Endodermal cell (in vitro differentiated cells): ENCODE measurements around the gene MAFG. TPM values are rescaled to one million over a fixed set of nuclear protein-coding genes. Genes with fewer than 3 reads are reported as not detected.
A peak's percentile ranks its signal among the peaks of the same experiment; 100 is the strongest.

Source experiments
- DNase-seq: peaks from one replicate; pipeline ENCODE4 v3.0.0-alpha.2; 2017
- H3K27ac ChIP-seq: 2 replicates; pipeline ENCODE4 v1.5.1; 2013; ENCODE audit warnings: mild to moderate bottlenecking, low read depth, low read length, moderate library complexity
- H3K27me3 ChIP-seq: 2 replicates; pipeline ENCODE4 v1.6.1; 2013; ENCODE audit warnings: mild to moderate bottlenecking, low read length, moderate library complexity; ENCODE audit not compliant: insufficient read depth, control insufficient read depth, poor library complexity, severe bottlenecking
- H3K36me3 ChIP-seq: 2 replicates; pipeline ENCODE4 v1.7.0; 2013; ENCODE audit warnings: mild to moderate bottlenecking, low read length, moderate library complexity; ENCODE audit not compliant: control insufficient read depth, insufficient read depth
- H3K4me1 ChIP-seq: one replicate; pipeline ENCODE4 v1.7.0; 2013; ENCODE audit warnings: low read length; ENCODE audit not compliant: control insufficient read depth, insufficient read depth
- H3K4me3 ChIP-seq: 2 replicates; pipeline ENCODE4 v1.5.1; 2013; ENCODE audit warnings: mild to moderate bottlenecking, low read length, moderate library complexity
- H3K9ac ChIP-seq: 2 replicates; pipeline ENCODE4 v1.6.1; 2013; ENCODE audit warnings: mild to moderate bottlenecking, low read length, moderate library complexity; ENCODE audit not compliant: poor library complexity, severe bottlenecking; ENCODE audit errors: extremely low read depth
- H3K9me3 ChIP-seq: 2 replicates; pipeline ENCODE4 v1.6.1; 2013; ENCODE audit warnings: mild to moderate bottlenecking, low read length, moderate library complexity; ENCODE audit not compliant: control insufficient read depth
- H3K27ac Mint-ChIP-seq: 2 replicates; pipeline ENCODE4 v1.8.0; 2020; ENCODE audit warnings: mixed read lengths
- H3K27me3 Mint-ChIP-seq: 2 replicates; pipeline ENCODE4 v1.8.0; 2021; ENCODE audit warnings: mild to moderate bottlenecking, mixed read lengths; ENCODE audit not compliant: insufficient read depth
- H3K36me3 Mint-ChIP-seq: 2 replicates; pipeline ENCODE4 v1.8.0; 2020; ENCODE audit warnings: low read depth, mixed read lengths
- H3K4me1 Mint-ChIP-seq: 2 replicates; pipeline ENCODE4 v1.8.0; 2020; ENCODE audit warnings: mixed read lengths
- H3K4me3 Mint-ChIP-seq: 2 replicates; pipeline ENCODE4 v1.8.0; 2020; ENCODE audit warnings: mild to moderate bottlenecking, moderate library complexity, mixed read lengths
- H3K9me3 Mint-ChIP-seq: 2 replicates; pipeline ENCODE4 v1.8.0; 2020; ENCODE audit warnings: mild to moderate bottlenecking, mixed read lengths
- WGBS, 2 experiments: methylation state at CpG; one replicate each; pipeline versions ENCODE4 v1.1.5 to v1.1.7; 2013; ENCODE audit warnings: missing lambda C conversion rate in 2 of 2, mixed read lengths in 1 of 2; ENCODE audit not compliant: insufficient coverage in 1 of 2, insufficient read length in 1 of 2; 5-methylcytosine and 5-hydroxymethylcytosine counted together
- total RNA-seq, 2 donors: library from RNA; stranded (reverse); fragmentation: NEBNext Ultra II Directional in 1 of 2; extraction: Animal tissue kit (Norgen Biotek cat#: 25700) in 1 of 2; gene quantifications; 2 replicates in 1 of 2; 3 replicates in 1 of 2; pipeline ENCODE4 v1.2.1, GENCODE V29; 2021
- TF ChIP-seq, protein P1 (sequence below): fragments of 200-600 bp; sonication (generic); conservative IDR thresholded peaks from 2 replicates; pipeline ENCODE4 v1.5.0; 2021; ENCODE audit warnings: antibody characterized with exemption, mild to moderate bottlenecking

MAFG gene
- total RNA-seq, 2 donors from 2014 or later, result 39.9 to 54.1 TPM

GRCh38 chr17:81934850-81935708 is 7.5 kb upstream of the MAFG start:
- DNase-seq, result no peak
- H3K27me3 Mint-ChIP-seq, result peaks cover 11% of the 10 kb centered on the region
- H3K4me1 Mint-ChIP-seq, result no peaks in the 10 kb centered on the region
- H3K36me3 Mint-ChIP-seq, result peaks cover 6% of the 10 kb centered on the region
- H3K9me3 Mint-ChIP-seq, result no peaks in the 10 kb centered on the region
- no peak overlapping the region for H3K27ac Mint-ChIP-seq
- H3K9me3 ChIP-seq, result no peaks in the 10 kb centered on the region
- TF ChIP-seq, protein P1, sequence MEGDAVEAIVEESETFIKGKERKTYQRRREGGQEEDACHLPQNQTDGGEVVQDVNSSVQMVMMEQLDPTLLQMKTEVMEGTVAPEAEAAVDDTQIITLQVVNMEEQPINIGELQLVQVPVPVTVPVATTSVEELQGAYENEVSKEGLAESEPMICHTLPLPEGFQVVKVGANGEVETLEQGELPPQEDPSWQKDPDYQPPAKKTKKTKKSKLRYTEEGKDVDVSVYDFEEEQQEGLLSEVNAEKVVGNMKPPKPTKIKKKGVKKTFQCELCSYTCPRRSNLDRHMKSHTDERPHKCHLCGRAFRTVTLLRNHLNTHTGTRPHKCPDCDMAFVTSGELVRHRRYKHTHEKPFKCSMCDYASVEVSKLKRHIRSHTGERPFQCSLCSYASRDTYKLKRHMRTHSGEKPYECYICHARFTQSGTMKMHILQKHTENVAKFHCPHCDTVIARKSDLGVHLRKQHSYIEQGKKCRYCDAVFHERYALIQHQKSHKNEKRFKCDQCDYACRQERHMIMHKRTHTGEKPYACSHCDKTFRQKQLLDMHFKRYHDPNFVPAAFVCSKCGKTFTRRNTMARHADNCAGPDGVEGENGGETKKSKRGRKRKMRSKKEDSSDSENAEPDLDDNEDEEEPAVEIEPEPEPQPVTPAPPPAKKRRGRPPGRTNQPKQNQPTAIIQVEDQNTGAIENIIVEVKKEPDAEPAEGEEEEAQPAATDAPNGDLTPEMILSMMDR, result no peak
- no peak overlapping the region for H3K9ac ChIP-seq
- WGBS, 2 experiments, result 93 to 94% methylated on average over 29 to 38 of the region's 38 CpGs
- no peaks in the 10 kb centered on the region for H3K27me3 ChIP-seq
- no peaks in the 10 kb centered on the region for H3K4me1 ChIP-seq
- H3K36me3 ChIP-seq, result peaks cover 4% of the 10 kb centered on the region
- no peak overlapping the region for H3K27ac ChIP-seq
- peak overlapping the region; percentile 73 for H3K4me3 Mint-ChIP-seq
- H3K4me3 ChIP-seq, result peak overlapping the region; percentile 81

GRCh38 chr17:81934098-81934757 is 6.7 kb upstream of the MAFG start:
- Histone ChIP-seq H3K4me1 (no peaks in the 10 kb centered on the region), H3K9ac (no peak overlapping the region), H3K27me3 (no peaks in the 10 kb centered on the region), H3K27ac (no peak overlapping the region), H3K9me3 (no peaks in the 10 kb centered on the region), H3K36me3 (peaks cover 4% of the 10 kb centered on the region), H3K4me3 (no peak overlapping the region)
- peaks cover 6% of the 10 kb centered on the region for H3K36me3 Mint-ChIP-seq
- DNase-seq, result no peak
- no peaks in the 10 kb centered on the region for H3K9me3 Mint-ChIP-seq
- no peak overlapping the region for H3K4me3 Mint-ChIP-seq
- 92 to 99% methylated on average over 18 to 23 of the region's 23 CpGs for WGBS, 2 experiments
- no peaks in the 10 kb centered on the region for H3K4me1 Mint-ChIP-seq
- peaks cover 14% of the 10 kb centered on the region for H3K27me3 Mint-ChIP-seq
- TF ChIP-seq, protein P1, result no peak
- H3K27ac Mint-ChIP-seq, result no peak overlapping the region

GRCh38 chr17:81933178-81933699 is 5.7 kb upstream of the MAFG start:
- no peak overlapping the region for H3K27ac ChIP-seq
- no peak overlapping the region for H3K4me3 ChIP-seq
- H3K27me3 ChIP-seq, result peaks cover 3% of the 10 kb centered on the region
- no peak overlapping the region for H3K4me3 Mint-ChIP-seq
- peaks cover 6% of the 10 kb centered on the region for H3K36me3 Mint-ChIP-seq
- 94 to 98% methylated on average over 8 to 14 of the region's 14 CpGs for WGBS, 2 experiments
- no peak for DNase-seq
- H3K27me3 Mint-ChIP-seq, result peaks cover 9% of the 10 kb centered on the region
- H3K9me3 ChIP-seq, result no peaks in the 10 kb centered on the region
- peaks cover 7% of the 10 kb centered on the region for H3K4me1 ChIP-seq
- no peaks in the 10 kb centered on the region for H3K4me1 Mint-ChIP-seq
- TF ChIP-seq, protein P1, result no peak
- peaks cover 4% of the 10 kb centered on the region for H3K36me3 ChIP-seq
- no peaks in the 10 kb centered on the region for H3K9me3 Mint-ChIP-seq
- H3K27ac Mint-ChIP-seq, result no peak overlapping the region
- H3K9ac ChIP-seq, result no peak overlapping the region
